Stimulated activated CD8-positive, alpha-beta memory T cell treated with anti-CD3 and anti-CD28 coated beads, Interleukin-2, amount 100 ng/mL, for 1 hour (primary cell): ENCODE data around the gene EIF4B.
A peak's percentile ranks its signal among the peaks of the same experiment; 100 is the strongest.

ENCODE experiments used
- DNase-seq, 2 donors: peaks; one replicate each; pipeline ENCODE4 v3.0.0-alpha.2; 2020; ENCODE audit warnings: low read depth in 2 of 2

EIF4B gene

DNA sequence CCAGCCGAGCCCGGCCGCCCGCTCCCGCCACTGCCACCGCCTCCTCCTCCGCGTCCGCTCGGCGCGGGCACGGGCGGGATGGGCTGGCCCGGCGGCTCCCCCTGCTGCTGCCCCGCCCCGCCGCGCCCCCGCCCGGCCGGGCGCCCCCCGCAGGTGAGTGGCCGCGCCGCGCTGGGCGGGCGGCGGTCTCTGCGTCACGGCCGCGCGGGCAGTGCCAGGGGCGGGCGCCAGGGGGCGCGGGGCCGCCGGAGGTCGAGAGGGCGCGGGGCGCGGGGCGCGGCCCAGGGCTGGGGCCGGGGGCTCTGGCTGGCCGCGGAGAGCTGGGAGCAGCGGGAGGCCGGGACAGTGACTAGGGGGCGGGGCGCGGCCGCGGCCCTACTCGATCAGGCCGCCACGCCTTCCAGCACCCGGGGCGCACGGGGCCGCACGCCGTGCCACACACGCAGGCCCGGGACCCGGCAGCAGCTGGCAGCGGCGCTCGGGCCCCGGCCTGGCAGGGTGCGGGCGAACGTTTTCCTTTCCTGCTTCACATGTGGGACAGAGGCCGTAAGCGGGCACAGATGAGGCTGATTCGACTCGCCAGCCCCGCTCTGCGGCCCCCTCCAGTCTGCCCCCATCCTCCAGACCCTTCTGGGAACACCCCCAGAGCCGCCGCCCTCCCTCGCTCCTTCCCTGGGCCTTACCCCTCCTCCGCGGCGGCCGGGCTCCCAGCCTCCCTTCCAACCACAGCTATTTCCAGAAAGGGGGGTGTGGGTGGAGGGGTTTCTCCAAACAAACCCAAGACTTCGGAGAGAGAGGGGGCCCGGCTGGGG, 41.2 kb downstream of the EIF4B start:
- peak; percentile 46 to 50 for DNase-seq

GRCh38 chr12:53048033-53048779, 42.0 kb downstream of the EIF4B start:
- no peak for DNase-seq

DNA sequence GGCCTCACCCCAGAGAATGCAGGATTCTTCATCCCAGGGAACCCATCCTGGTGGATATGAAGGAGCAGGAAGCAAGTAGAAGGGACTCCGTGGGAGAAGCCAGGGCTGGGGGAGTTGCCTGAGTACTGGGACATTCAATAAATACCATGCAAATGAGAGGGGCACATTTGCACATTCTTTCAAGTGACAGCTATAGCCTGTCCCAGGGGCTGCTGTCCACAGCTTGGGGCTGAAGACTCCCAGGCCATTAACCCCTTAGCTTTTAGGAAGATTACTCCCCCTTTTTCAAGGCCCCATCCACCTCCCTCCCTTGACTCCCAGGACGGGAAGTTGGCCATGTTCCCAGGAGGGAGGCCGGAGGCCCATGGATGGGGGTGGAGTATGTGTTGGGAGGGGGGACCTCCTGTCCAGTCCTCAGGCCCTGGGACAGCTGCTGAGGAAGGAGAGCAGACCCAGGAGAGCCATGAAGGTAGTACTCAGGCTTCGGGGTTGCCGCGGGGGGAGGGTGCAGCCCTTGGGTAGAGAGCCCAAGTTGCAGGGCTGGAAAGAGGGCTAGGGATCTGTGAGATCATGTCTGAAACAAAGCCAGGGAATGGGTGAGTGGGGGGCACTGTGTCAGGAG, 42.6 kb downstream of the EIF4B start:
- no peak for DNase-seq

- DNase-seq: no peak
These were observed 43.5 kb downstream of the EIF4B start, which contains the start of gene TNS2 for GRCh38 chr12:53049571-53050318. TSS of gene TNS2 (plus strand) at chr12:53050065. CDS start at chr12:53050186, 121 bp downstream.

DNA sequence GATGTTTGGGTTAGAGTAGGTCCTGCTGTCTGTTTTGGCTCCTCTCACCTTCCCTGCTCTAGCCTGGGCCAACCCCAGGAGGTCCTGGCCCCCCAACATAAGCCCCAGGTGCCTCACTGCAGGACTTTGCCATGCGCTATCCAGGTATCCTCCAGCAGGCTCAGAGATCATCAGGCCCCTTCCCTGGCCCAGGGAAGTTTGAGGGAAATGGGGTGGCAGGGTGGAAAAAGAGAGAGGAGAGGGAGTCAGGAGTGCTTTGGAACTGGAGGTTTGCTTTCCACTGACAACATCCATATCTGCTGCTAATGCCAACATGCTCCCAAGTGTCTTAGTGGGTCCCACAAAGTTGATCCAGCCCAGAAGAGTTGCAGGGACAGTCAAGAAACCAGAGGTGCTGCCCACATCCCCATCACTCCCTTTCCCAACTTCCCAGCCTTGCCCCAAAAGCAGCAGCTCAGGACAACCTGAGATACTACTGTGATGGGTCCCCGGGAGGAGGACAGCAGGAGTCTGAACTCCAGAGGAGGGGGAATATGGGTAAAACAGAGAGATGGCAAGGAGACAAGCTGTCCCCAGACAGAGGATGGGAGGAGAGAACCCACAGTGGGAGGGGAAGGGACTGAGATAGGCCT, 44.3 kb downstream of the EIF4B start:
- no peak for DNase-seq

DNA sequence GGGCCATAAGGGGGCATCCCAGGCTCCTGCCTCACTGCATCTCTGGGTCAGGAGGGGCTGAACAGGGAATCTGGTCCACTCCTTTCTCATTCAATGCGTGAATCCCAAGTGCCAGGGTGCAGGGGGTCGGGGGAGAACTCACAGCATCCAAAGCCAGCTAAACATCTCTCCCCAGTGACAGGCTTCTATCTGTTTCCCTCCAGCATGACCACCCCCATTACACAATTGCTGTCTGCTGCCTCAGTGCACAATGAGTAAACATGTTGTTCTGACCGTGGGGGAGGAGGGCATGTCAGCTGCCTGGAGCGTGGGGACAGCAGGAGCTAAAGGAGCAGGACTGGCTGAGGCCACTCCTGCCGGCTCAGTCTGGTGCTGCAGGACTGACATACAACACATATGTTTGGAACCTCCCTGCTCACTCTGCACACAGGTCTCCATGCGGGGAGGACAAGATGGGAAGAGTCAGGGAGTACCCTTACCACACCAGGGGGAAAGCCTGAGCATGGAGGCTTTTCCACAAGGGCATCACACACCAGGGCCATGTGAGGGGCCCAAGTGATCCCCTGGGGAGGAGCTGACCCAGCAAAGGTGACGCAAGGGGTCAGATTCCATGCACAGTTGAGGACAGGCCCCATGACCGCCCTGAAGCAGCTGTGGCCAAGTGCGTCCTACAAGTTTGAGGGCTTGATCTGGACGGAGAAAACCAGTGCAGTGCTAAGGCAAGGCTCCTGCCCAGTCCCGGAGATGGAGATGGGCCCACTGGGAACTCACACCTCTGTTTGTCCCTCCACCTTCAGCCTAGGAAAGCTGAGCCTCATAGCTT, 45.0 kb downstream of the EIF4B start:
- no peak for DNase-seq

GRCh38 chr12:53051881-53052412, 45.7 kb downstream of the EIF4B start:
- DNase-seq: no peak

GRCh38 chr12:53052419-53053217, 46.4 kb downstream of the EIF4B start:
- DNase-seq: no peak

DNA sequence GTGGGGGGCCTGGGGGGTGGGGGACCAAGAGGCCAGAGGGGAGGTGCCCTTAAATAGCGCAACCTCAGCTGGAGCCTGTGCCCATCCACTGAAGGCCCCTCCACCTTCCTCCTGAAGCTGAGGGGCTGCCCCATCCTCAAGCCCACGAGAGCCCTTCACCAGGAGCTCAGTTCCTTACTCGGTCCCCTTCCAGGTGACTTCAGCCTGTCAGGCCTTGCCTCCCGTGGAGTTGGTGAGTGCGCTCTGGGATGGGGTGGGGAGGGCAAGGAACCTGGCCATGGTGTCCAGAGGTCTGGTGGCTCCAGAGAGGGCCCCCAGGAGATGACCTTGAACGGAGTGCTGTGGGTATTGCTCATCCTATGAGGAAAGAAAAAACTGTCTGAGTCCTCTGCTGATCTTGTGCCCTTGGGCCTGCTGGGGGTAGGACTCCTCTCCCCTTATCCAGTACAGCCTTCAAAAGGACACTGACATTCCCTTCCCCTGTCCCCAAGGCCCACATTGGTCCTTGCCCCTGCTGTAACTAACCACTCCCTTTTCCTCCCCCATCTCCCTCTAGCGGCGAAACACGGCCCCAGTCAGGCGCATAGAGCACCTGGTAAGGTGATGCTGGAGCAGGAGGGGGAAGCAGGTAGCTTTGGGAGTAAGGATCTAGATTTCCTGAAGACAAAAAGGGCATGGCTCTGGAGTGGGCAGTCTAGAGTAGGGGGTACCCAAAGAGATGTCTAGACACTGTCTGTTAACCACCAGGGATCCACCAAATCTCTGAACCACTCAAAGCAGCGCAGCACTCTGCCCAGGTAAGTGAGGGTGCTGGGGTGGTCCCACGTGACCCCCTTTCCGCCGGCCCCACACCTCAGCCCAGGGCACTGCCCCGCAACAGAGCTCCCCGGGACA, 47.2 kb downstream of the EIF4B start:
- DNase-seq: peak in 1 of 2 donors; percentile 17

- peak; percentile 79 to 86 for DNase-seq
These were observed 48.0 kb downstream of the EIF4B start for GRCh38 chr12:53054112-53054878.

DNA sequence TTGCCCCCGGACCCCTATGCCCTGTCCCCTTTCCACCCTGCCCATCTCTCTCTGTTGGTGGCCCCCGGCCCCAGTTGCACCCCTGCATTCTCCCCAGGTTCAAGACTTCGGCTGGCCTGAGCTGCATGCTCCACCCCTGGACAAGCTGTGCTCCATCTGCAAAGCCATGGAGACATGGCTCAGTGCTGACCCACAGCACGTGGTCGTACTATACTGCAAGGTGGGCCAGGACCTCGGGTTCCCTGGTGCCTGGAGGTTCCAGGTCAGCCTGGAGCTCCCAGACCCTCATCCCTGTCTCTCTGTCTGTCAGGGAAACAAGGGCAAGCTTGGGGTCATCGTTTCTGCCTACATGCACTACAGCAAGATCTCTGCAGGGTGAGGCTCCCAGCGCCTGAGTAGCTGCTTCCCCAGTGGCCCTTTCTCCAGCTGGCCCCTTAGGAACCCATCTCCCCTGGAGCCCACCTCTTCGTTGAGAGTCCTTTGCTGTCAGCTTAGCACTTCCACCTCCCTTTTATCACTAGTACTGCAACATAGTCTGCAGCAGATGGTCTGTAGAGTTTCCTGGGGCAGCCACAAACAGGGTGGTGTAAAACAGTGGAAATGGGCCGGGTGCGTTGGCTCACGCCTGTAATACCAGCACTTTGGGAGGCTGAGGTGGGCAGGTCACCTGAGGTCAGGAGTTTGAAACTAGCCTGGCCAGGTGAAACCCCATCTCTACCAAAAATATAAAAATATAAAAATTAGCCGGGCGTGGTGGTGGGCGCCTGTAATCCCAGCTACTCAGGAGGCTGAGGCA, 49.4 kb downstream of the EIF4B start:
- DNase-seq: no peak

DNA sequence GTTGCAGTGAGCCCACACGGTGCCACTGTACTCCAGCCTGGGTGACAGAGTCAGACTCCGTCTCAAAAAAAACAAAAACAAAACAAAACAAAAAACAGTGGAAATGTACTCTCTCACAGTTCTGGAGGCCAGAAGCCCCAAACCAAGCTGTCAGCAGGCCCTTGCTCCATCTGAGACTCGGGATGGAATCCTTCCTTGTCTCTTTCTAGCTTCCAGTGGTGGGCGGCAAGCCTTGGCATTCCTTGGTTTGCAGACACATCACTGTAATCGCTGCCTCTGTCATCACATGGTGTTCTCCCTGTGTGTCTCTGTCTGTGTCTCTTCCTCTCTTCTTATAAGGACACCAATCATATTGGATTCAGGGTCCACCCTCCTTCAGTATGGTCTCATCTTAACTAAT, 50.0 kb downstream of the EIF4B start:
- no peak for DNase-seq

DNA sequence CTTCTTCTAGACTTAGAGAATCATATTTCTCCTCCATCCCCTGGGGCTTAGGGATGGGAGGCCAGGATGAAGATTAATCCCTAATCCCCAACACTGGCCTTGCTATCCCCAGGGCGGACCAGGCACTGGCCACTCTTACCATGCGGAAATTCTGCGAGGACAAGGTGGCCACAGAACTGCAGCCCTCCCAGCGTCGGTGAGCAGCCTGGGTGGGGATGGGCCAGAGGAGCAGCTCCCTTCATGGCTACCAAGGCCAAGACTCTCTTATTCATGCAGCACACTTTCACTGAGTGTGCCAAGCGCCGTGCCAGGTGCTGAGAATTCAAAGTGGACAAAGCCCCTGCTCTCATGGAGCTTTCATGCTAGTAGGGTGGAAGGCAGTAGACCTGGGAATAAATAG, 50.6 kb downstream of the EIF4B start:
- DNase-seq: no peak

GRCh38 chr12:53057816-53058500, 51.7 kb downstream of the EIF4B start:
- no peak for DNase-seq

DNA sequence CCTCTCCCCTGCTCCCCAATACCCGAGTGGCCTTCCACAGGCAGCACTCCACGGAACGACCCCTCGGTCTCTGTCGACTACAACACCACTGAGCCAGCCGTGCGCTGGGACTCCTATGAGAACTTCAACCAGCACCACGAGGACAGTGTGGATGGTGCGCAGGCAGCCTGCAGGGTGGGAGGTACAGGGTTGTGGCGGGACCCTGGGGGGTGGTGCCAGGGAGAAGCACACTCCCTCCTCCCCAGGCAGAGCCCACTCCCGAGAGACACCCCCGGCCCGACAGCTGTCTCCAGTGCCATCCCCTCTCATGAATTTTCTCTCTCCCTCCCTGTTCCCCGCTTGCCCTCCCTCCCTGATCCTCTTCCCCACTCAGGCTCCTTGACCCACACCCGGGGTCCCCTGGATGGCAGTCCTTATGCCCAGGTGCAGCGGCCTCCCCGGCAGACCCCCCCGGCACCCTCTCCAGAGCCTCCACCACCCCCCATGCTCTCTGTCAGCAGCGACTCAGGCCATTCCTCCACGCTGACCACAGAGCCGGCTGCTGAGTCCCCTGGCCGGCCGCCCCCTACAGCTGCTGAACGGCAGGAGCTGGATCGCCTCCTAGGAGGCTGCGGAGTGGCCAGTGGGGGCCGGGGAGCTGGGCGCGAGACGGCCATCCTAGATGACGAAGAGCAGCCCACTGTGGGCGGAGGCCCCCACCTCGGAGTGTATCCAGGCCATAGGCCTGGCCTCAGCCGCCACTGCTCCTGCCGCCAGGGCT, 52.6 kb downstream of the EIF4B start:
- DNase-seq: no peak
